Endodermal cell (in vitro differentiated cells): Measurements from ENCODE around the gene LDLRAD2. TPM values are rescaled to one million over a fixed set of nuclear protein-coding genes. Genes with fewer than 3 reads are reported as not detected.

ENCODE experiments used
- DNase-seq: peaks from one replicate; pipeline ENCODE4 v3.0.0-alpha.2; 2017
- H3K27ac ChIP-seq: 2 replicates; pipeline ENCODE4 v1.5.1; 2013; ENCODE audit warnings: mild to moderate bottlenecking, low read depth, low read length, moderate library complexity
- H3K27me3 ChIP-seq: 2 replicates; pipeline ENCODE4 v1.6.1; 2013; ENCODE audit warnings: mild to moderate bottlenecking, low read length, moderate library complexity; ENCODE audit not compliant: insufficient read depth, control insufficient read depth, poor library complexity, severe bottlenecking
- H3K36me3 ChIP-seq: 2 replicates; pipeline ENCODE4 v1.7.0; 2013; ENCODE audit warnings: mild to moderate bottlenecking, low read length, moderate library complexity; ENCODE audit not compliant: control insufficient read depth, insufficient read depth
- H3K4me1 ChIP-seq: one replicate; pipeline ENCODE4 v1.7.0; 2013; ENCODE audit warnings: low read length; ENCODE audit not compliant: control insufficient read depth, insufficient read depth
- H3K4me3 ChIP-seq: 2 replicates; pipeline ENCODE4 v1.5.1; 2013; ENCODE audit warnings: mild to moderate bottlenecking, low read length, moderate library complexity
- H3K9ac ChIP-seq: 2 replicates; pipeline ENCODE4 v1.6.1; 2013; ENCODE audit warnings: mild to moderate bottlenecking, low read length, moderate library complexity; ENCODE audit not compliant: poor library complexity, severe bottlenecking; ENCODE audit errors: extremely low read depth
- H3K9me3 ChIP-seq: 2 replicates; pipeline ENCODE4 v1.6.1; 2013; ENCODE audit warnings: mild to moderate bottlenecking, low read length, moderate library complexity; ENCODE audit not compliant: control insufficient read depth
- H3K27ac Mint-ChIP-seq: 2 replicates; pipeline ENCODE4 v1.8.0; 2020; ENCODE audit warnings: mixed read lengths
- H3K27me3 Mint-ChIP-seq: 2 replicates; pipeline ENCODE4 v1.8.0; 2021; ENCODE audit warnings: mild to moderate bottlenecking, mixed read lengths; ENCODE audit not compliant: insufficient read depth
- H3K36me3 Mint-ChIP-seq: 2 replicates; pipeline ENCODE4 v1.8.0; 2020; ENCODE audit warnings: low read depth, mixed read lengths
- H3K4me1 Mint-ChIP-seq: 2 replicates; pipeline ENCODE4 v1.8.0; 2020; ENCODE audit warnings: mixed read lengths
- H3K4me3 Mint-ChIP-seq: 2 replicates; pipeline ENCODE4 v1.8.0; 2020; ENCODE audit warnings: mild to moderate bottlenecking, moderate library complexity, mixed read lengths
- H3K9me3 Mint-ChIP-seq: 2 replicates; pipeline ENCODE4 v1.8.0; 2020; ENCODE audit warnings: mild to moderate bottlenecking, mixed read lengths
- CTCF ChIP-seq: fragments of 200-600 bp; sonication (generic); conservative IDR thresholded peaks from 2 replicates; pipeline ENCODE4 v1.5.0; 2021; ENCODE audit warnings: antibody characterized with exemption, mild to moderate bottlenecking
- WGBS, 2 experiments: methylation state at CpG; one replicate each; pipeline versions ENCODE4 v1.1.5 to v1.1.7; 2013; ENCODE audit warnings: missing lambda C conversion rate in 2 of 2, mixed read lengths in 1 of 2; ENCODE audit not compliant: insufficient coverage in 1 of 2, insufficient read length in 1 of 2; 5-methylcytosine and 5-hydroxymethylcytosine counted together
- total RNA-seq, 2 donors: library from RNA; stranded (reverse); fragmentation: NEBNext Ultra II Directional in 1 of 2; extraction: Animal tissue kit (Norgen Biotek cat#: 25700) in 1 of 2; gene quantifications; 2 replicates in 1 of 2; 3 replicates in 1 of 2; pipeline ENCODE4 v1.2.1, GENCODE V29; 2021

Gene LDLRAD2
- total RNA-seq, 2 donors from 2014 or later, result 0.58 to 0.88 TPM

GRCh38 chr1:21836729-21837128, 24.7 kb downstream of the LDLRAD2 start:
- H3K27ac ChIP-seq, result no peak overlapping the region
- peaks cover 82% of the 10 kb centered on the region for H3K36me3 Mint-ChIP-seq
- no peak for DNase-seq
- H3K4me3 Mint-ChIP-seq, result no peak overlapping the region
- 96 to 100% methylated on average over 2 to 13 of the region's 13 CpGs for WGBS, 2 experiments
- no peaks in the 10 kb centered on the region for H3K4me1 ChIP-seq
- H3K27ac Mint-ChIP-seq, result no peak overlapping the region
- no peaks in the 10 kb centered on the region for H3K4me1 Mint-ChIP-seq
- no peak overlapping the region for H3K9ac ChIP-seq
- TF ChIP-seq CTCF, result no peak
- H3K27me3 ChIP-seq, result no peaks in the 10 kb centered on the region
- peaks cover 13% of the 10 kb centered on the region for H3K9me3 ChIP-seq
- H3K9me3 Mint-ChIP-seq, result peaks cover 19% of the 10 kb centered on the region
- no peak overlapping the region for H3K4me3 ChIP-seq
- H3K36me3 ChIP-seq, result peaks cover 85% of the 10 kb centered on the region
- H3K27me3 Mint-ChIP-seq, result no peaks in the 10 kb centered on the region

- TF ChIP-seq CTCF, result no peak
- Mint-ChIP-seq H3K4me1 (no peaks in the 10 kb centered on the region), H3K4me3 (no peak overlapping the region), H3K36me3 (peaks cover 75% of the 10 kb centered on the region), H3K27ac (no peak overlapping the region), H3K9me3 (peaks cover 19% of the 10 kb centered on the region), H3K27me3 (no peaks in the 10 kb centered on the region)
- no peak overlapping the region for H3K9ac ChIP-seq
- whole genome bisulfite sequencing, 2 experiments, result 95 to 98% methylated on average over 9 to 10 of the region's 10 CpGs
- H3K27ac ChIP-seq, result no peak overlapping the region
- no peak for DNase-seq
- no peak overlapping the region for H3K4me3 ChIP-seq
- H3K27me3 ChIP-seq, result no peaks in the 10 kb centered on the region
- H3K36me3 ChIP-seq, result peaks cover 86% of the 10 kb centered on the region
- H3K4me1 ChIP-seq, result no peaks in the 10 kb centered on the region
- peaks cover 13% of the 10 kb centered on the region for H3K9me3 ChIP-seq
Observed at GRCh38 chr1:21837476-21837875, 25.4 kb downstream of the LDLRAD2 start.

GRCh38 chr1:21838359-21839157, 26.5 kb downstream of the LDLRAD2 start:
- H3K36me3 Mint-ChIP-seq, result peaks cover 74% of the 10 kb centered on the region
- whole genome bisulfite sequencing, 2 experiments, result 92 to 95% methylated on average over 15 to 23 of the region's 23 CpGs
- H3K9me3 ChIP-seq, result peaks cover 13% of the 10 kb centered on the region

More at GRCh38 chr1:21838359-21839157, 26.5 kb downstream of the LDLRAD2 start:
- H3K9me3 Mint-ChIP-seq, result peaks cover 19% of the 10 kb centered on the region
- TF ChIP-seq CTCF, result no peak
- H3K27ac Mint-ChIP-seq, result no peak overlapping the region
- no peak for DNase-seq
- H3K27ac ChIP-seq, result no peak overlapping the region
- H3K4me3 ChIP-seq, result no peak overlapping the region
- no peaks in the 10 kb centered on the region for H3K4me1 Mint-ChIP-seq
- no peak overlapping the region for H3K4me3 Mint-ChIP-seq
- no peaks in the 10 kb centered on the region for H3K4me1 ChIP-seq
- peaks cover 86% of the 10 kb centered on the region for H3K36me3 ChIP-seq
- H3K9ac ChIP-seq, result no peak overlapping the region
- no peaks in the 10 kb centered on the region for H3K27me3 ChIP-seq
- no peaks in the 10 kb centered on the region for H3K27me3 Mint-ChIP-seq
